H1 (cell line): Measurements from ENCODE around the gene BRPF3. TPM values are rescaled to one million over a fixed set of nuclear protein-coding genes. Genes with fewer than 3 reads are reported as not detected.

Experiments used
- CTCF ChIA-PET: fragments of 300-600 bp; sonication (Branson Sonifier 250); formaldehyde crosslinking; loops from one replicate; lab custom pipeline; 2021; ENCODE audit not compliant: partially characterized antibody; lab: Charles Lee
- POLR2A ChIA-PET: fragments of 300-600 bp; sonication (Branson Sonifier 250); formaldehyde crosslinking; loops from one replicate; lab custom pipeline; 2021; ENCODE audit warnings: inconsistent platforms; ENCODE audit not compliant: partially characterized antibody; lab: Charles Lee
- DNase-seq, 2 experiments: peaks; one replicate each; pipeline versions ENCODE4 v3.0.0 to v3.0.0-alpha.2; 2010 to 2022; ENCODE audit warnings: low spot score in 2 of 2, low read depth in 1 of 2, mixed read lengths in 1 of 2
- FAIRE-seq: peaks from 2 replicates; lab custom pipeline; 2011; peaks lifted over from hg19 to GRCh38; lab: Jason Lieb, UNC
- H2AFZ ChIP-seq: 2 replicates; pipeline ENCODE4 v1.8.1; 2012; ENCODE audit warnings: low read length, inconsistent platforms
- H2AK5ac ChIP-seq: 2 replicates; pipeline ENCODE4 v1.6.1; 2013; ENCODE audit warnings: low read depth, low read length
- H2BK120ac ChIP-seq: replicated peaks from 2 replicates; pipeline ENCODE3; 2013; ENCODE audit warnings: low read depth, low read length, inconsistent platforms
- H2BK12ac ChIP-seq: 2 replicates; pipeline ENCODE4 v1.6.1; 2013; ENCODE audit warnings: low read depth, low read length
- H2BK15ac ChIP-seq: 2 replicates; pipeline ENCODE4 v1.6.1; 2013; ENCODE audit warnings: low read length
- H2BK20ac ChIP-seq: 2 replicates; pipeline ENCODE4 v1.6.1; 2013; ENCODE audit warnings: low read length
- H2BK5ac ChIP-seq: 2 replicates; pipeline ENCODE4 v1.6.1; 2013; ENCODE audit warnings: low read depth, low read length
- H3K14ac ChIP-seq: 2 replicates; pipeline ENCODE4 v1.6.1; 2013; ENCODE audit warnings: inconsistent platforms; ENCODE audit not compliant: insufficient read length
- H3K18ac ChIP-seq: 2 replicates; pipeline ENCODE4 v1.6.1; 2013; ENCODE audit warnings: low read length; ENCODE audit errors: extremely low read depth
- H3K23ac ChIP-seq: 2 replicates; pipeline ENCODE4 v1.6.1; 2013; ENCODE audit warnings: inconsistent platforms; ENCODE audit not compliant: insufficient read length
- H3K23me2 ChIP-seq: 2 replicates; pipeline ENCODE4 v1.6.1; 2013; ENCODE audit warnings: low read depth, low read length
- H3K27ac ChIP-seq: 2 replicates; pipeline ENCODE4 v1.6.1; 2011; ENCODE audit warnings: low read depth, low read length, inconsistent platforms
- H3K27me3 ChIP-seq, 4 experiments: replicated peaks in 1 of 4; 1 replicate in 1 of 4; 2 replicates in 3 of 4; pipeline versions ENCODE4 v1.6.1 to v1.8.1; 2011 to 2013; ENCODE audit warnings: low read length in 3 of 4, mild to moderate bottlenecking in 3 of 4, inconsistent platforms in 2 of 4, mixed read lengths in 2 of 4, moderate library complexity in 1 of 4; ENCODE audit not compliant: control insufficient read depth in 3 of 4, insufficient read depth in 3 of 4; ENCODE audit errors: extremely low read depth in 1 of 4
- H3K36me3 ChIP-seq, 4 experiments: 2 replicates each; pipeline versions ENCODE4 v1.6.1 to v1.8.1; 2011 to 2013; ENCODE audit warnings: mild to moderate bottlenecking in 4 of 4, low read length in 3 of 4, moderate library complexity in 2 of 4, control low read depth in 1 of 4, inconsistent platforms in 1 of 4; ENCODE audit not compliant: insufficient read depth in 4 of 4, control insufficient read depth in 2 of 4
- H3K4ac ChIP-seq: replicated peaks from 2 replicates; pipeline ENCODE3; 2013; ENCODE audit warnings: low read length, low read depth, mixed read lengths, inconsistent platforms; ENCODE audit not compliant: insufficient read length
- H3K4me1 ChIP-seq, 4 experiments: replicated peaks in 1 of 4; 1 replicate in 1 of 4; 2 replicates in 3 of 4; pipeline versions ENCODE4 v1.6.1 to v1.8.1; 2011 to 2013; ENCODE audit warnings: low read length in 3 of 4, inconsistent platforms in 2 of 4, mixed read lengths in 1 of 4; ENCODE audit not compliant: insufficient read depth in 4 of 4, control insufficient read depth in 3 of 4
- H3K4me2 ChIP-seq, 2 experiments: 2 replicates each; pipeline versions ENCODE4 v1.6.1 to v1.8.1; 2011 to 2013; ENCODE audit warnings: low read depth in 2 of 2, low read length in 2 of 2, control low read depth in 1 of 2, inconsistent platforms in 1 of 2, mild to moderate bottlenecking in 1 of 2; ENCODE audit not compliant: insufficient read depth in 1 of 2
- H3K4me3 ChIP-seq, 4 experiments: fragments of 200-600, 300-600 bp in 1 of 4; sonication (generic), shearing (Covaris generic), sonication (Bioruptor Twin) in 1 of 4; 2 replicates each; pipeline versions ENCODE4 v1.5.1 to v1.8.1; 2011 to 2016; ENCODE audit warnings: low read length in 4 of 4, low read depth in 3 of 4, control low read depth in 2 of 4, inconsistent platforms in 2 of 4, mild to moderate bottlenecking in 2 of 4, mixed read lengths in 1 of 4, moderate library complexity in 1 of 4; ENCODE audit not compliant: insufficient read depth in 2 of 4; ENCODE audit errors: extremely low read depth in 1 of 4
- H3K56ac ChIP-seq: replicated peaks from 2 replicates; pipeline ENCODE3; 2013; ENCODE audit warnings: low read depth, mild to moderate bottlenecking, mixed read lengths, low read length, inconsistent platforms; ENCODE audit not compliant: insufficient read length
- H3K79me1 ChIP-seq: 2 replicates; pipeline ENCODE4 v1.6.1; 2013; ENCODE audit warnings: low read depth, low read length, control low read depth
- H3K79me2 ChIP-seq, 2 experiments: 2 replicates each; pipeline versions ENCODE4 v1.6.1 to v1.8.1; 2012 to 2013; ENCODE audit warnings: low read length in 2 of 2, mild to moderate bottlenecking in 2 of 2, inconsistent platforms in 1 of 2; ENCODE audit not compliant: insufficient read depth in 2 of 2, control insufficient read depth in 1 of 2
- H3K9ac ChIP-seq, 4 experiments: replicated peaks in 1 of 4; 1 replicate in 1 of 4; 2 replicates in 3 of 4; pipeline versions ENCODE4 v1.6.1 to v1.8.1; 2011 to 2013; ENCODE audit warnings: low read depth in 3 of 4, low read length in 3 of 4, control low read depth in 2 of 4, mild to moderate bottlenecking in 2 of 4, moderate library complexity in 2 of 4, inconsistent platforms in 1 of 4; ENCODE audit errors: extremely low read depth in 1 of 4
- H3K9me3 ChIP-seq, 2 experiments: 2 replicates each; pipeline versions ENCODE4 v1.6.1 to v1.8.1; 2012 to 2013; ENCODE audit warnings: mild to moderate bottlenecking in 2 of 2, moderate library complexity in 2 of 2, control low read depth in 1 of 2, inconsistent platforms in 1 of 2, low read depth in 1 of 2, low read length in 1 of 2, mixed read lengths in 1 of 2; ENCODE audit not compliant: insufficient read depth in 2 of 2
- H4K20me1 ChIP-seq, 2 experiments: replicated peaks in 1 of 2; 2 replicates each; pipeline versions ENCODE3 to v1.8.1; 2011 to 2013; ENCODE audit warnings: inconsistent platforms in 2 of 2, low read length in 2 of 2, mild to moderate bottlenecking in 1 of 2; ENCODE audit not compliant: insufficient read depth in 2 of 2, control insufficient read depth in 1 of 2
- H4K5ac ChIP-seq: 2 replicates; pipeline ENCODE4 v1.6.1; 2013; ENCODE audit warnings: low read length, low read depth, mixed read lengths, inconsistent platforms; ENCODE audit not compliant: insufficient read length
- H4K8ac ChIP-seq: 2 replicates; pipeline ENCODE4 v1.8.0; 2013; ENCODE audit warnings: mild to moderate bottlenecking, moderate library complexity, low read length, inconsistent platforms; ENCODE audit not compliant: insufficient read depth; ENCODE audit errors: extremely low read depth
- H4K91ac ChIP-seq: replicated peaks from 2 replicates; pipeline ENCODE3; 2013; ENCODE audit warnings: low read length, mixed read lengths, inconsistent platforms; ENCODE audit not compliant: insufficient read length
- CEBPB ChIP-seq: IDR thresholded peaks from 2 replicates; pipeline ENCODE4 v1.6.1; 2012; ENCODE audit warnings: low read depth, low read length
- POLR2AphosphoS5 ChIP-seq: IDR thresholded peaks from 2 replicates; pipeline ENCODE4 v1.6.1; 2011; ENCODE audit warnings: low read depth, low read length
- WGBS, 2 experiments: shearing (Covaris generic) in 1 of 2; methylation state at CpG; one replicate each; pipeline versions ENCODE4 v1.1.6 to v1.1.7; 2013 to 2015; ENCODE audit warnings: low lambda C conversion rate in 2 of 2, mixed read lengths in 2 of 2, inconsistent platforms in 1 of 2, low coverage in 1 of 2, missing lambda C conversion rate in 1 of 2; ENCODE audit not compliant: insufficient replicate concordance in 2 of 2, insufficient coverage in 1 of 2, insufficient read length in 1 of 2; ENCODE audit errors: extremely low coverage in 1 of 2, missing lambda C conversion rate in 1 of 2; 5-methylcytosine and 5-hydroxymethylcytosine counted together
- polyA plus RNA-seq, 7 experiments: library from polyadenylated mRNA; depleted of rRNA in 3 of 7; stranded (reverse) in 5 of 7; unstranded in 2 of 7; fragments of >200 nt in 5 of 7; fragments of 200-250 nt in 2 of 7; gene quantifications; 1 replicate in 5 of 7; 2 replicates in 1 of 7; 4 replicates in 1 of 7; pipeline versions ENCODE4 v1.2.1 to v1.2.3, GENCODE V29; 2011 to 2013; ENCODE audit warnings: missing spikeins in 2 of 7, mixed read lengths in 2 of 7
- total RNA-seq: library from RNA; stranded (reverse); fragmentation: NEBNext Ultra II Directional; extraction: Animal tissue kit (Norgen Biotek cat#: 25700); gene quantifications from 2 replicates; pipeline ENCODE4 v1.2.1, GENCODE V29; 2021

Gene BRPF3
- total and polyA plus RNA-seq, 2 of the 8 experiments (the other 6 are each of a cell fraction or from before 2014, with no cell fraction given): 26.0 to 37.5 TPM

DNA sequence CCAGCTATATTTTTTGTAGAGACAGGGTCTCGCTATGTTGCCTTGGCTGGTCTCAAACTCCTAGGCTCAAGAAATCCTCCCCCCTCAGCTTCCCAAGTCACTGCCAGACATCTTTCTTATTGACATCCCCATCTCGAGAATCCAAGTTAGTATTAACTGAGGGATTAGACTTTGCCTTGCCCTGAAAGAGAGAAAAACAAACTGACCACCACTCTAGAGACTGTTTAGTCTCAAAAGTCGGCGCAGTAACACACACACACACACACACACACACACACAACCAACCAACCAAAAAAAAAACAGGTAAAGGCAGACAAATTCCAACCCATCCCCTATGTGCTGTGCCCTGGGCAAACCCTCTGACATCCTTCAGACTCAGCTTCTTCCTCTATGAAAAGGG is 46.1 kb downstream of the BRPF3 start:
- POLR2A ChIA-PET: interaction anchor here (0.5 to 1.7 kb wide), 2 partner anchors 10 to 60 kb away, joined by 3 to 5 read pairs; no protein-coding TSS in a partner anchor
- H3K56ac ChIP-seq: no peak overlapping the region
- H2AK5ac ChIP-seq: no peak overlapping the region
- no peak overlapping the region for H4K5ac ChIP-seq
- H4K20me1 ChIP-seq: no peaks in the 10 kb centered on the region
- H3K14ac ChIP-seq: no peak overlapping the region
- CTCF ChIA-PET: interaction anchor here (1.0 to 1.6 kb wide), 4 partner anchors 29 to 103 kb away, joined by 3 to 5 read pairs (median 4); no protein-coding TSS in a partner anchor
- H3K23ac ChIP-seq: no peak overlapping the region
- H3K36me3 ChIP-seq: no peaks in the 10 kb centered on the region
- H4K8ac ChIP-seq: no peak overlapping the region
- DNase-seq: no peak
- H3K23me2 ChIP-seq: peaks cover 2% of the 10 kb centered on the region
- peaks cover 6 to 16% (median 12%) of the 10 kb centered on the region in 4 experiments for H3K4me1 ChIP-seq
- no peak overlapping the region for H2BK15ac ChIP-seq
- no peaks in the 10 kb centered on the region; a peak in 1 of 7 replicates for H3K27me3 ChIP-seq
- 91% methylated on average over 4 of the region's 4 CpGs; no CpG with 5 or more reads in 1 of the 2 experiments for whole genome bisulfite sequencing, 2 experiments
- H2BK12ac ChIP-seq: no peak overlapping the region
- no peak overlapping the region for H3K4me3 ChIP-seq
- no peak overlapping the region for H3K4ac ChIP-seq
- no peak overlapping the region for H2AFZ ChIP-seq
- no peak overlapping the region for H2BK20ac ChIP-seq
- no peak overlapping the region for H3K9ac ChIP-seq
- H3K79me2 ChIP-seq: no peaks in the 10 kb centered on the region
- no peaks in the 10 kb centered on the region for H3K79me1 ChIP-seq
- H4K91ac ChIP-seq: no peak overlapping the region
- no peak for FAIRE-seq
- no peak overlapping the region; the same call in 1 of the 2 replicates for H3K27ac ChIP-seq
- H2BK5ac ChIP-seq: no peak overlapping the region
- no peak overlapping the region for H3K4me2 ChIP-seq
- H3K9me3 ChIP-seq: no peaks in the 10 kb centered on the region
- no peak for TF ChIP-seq CEBPB
- no peak for TF ChIP-seq POLR2AphosphoS5
- no peak overlapping the region for H2BK120ac ChIP-seq
- H3K18ac ChIP-seq: no peak overlapping the region
